ENCODE results near the gene AAMP. TPM values are rescaled to one million over a fixed set of nuclear protein-coding genes. Genes with fewer than 3 reads are reported as not detected.

AAMP gene
- total RNA-seq, 2 experiments from 2014 or later = 45.2 to 51.7 TPM

DNA sequence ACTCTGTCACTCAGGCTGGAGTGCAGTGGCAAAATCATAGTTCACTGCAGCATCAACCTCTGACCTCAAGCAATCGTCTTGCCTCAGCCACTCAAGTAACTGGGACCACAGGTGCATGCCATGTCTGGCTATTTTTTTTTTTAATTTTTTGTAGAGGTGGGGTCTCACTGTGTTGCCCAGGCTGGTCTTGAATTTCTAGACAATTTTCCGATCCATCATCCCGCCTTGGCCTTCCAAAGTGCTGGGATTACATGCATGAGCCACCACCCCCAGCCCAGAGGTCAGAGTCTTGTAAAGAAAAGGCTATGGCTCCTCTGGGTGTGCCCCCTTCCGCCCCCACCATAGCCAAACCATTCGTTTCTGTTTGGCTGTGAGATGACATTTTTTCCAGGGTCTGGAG lies 35.4 kb upstream of the AAMP start:
- no peaks in the 10 kb centered on the region for H3K9me3 Mint-ChIP-seq
- peaks cover 10% of the 10 kb centered on the region for H3K4me1 Mint-ChIP-seq
- no peak overlapping the region for H3K4me3 Mint-ChIP-seq
- H3K27me3 Mint-ChIP-seq = peaks cover 4% of the 10 kb centered on the region
- H3K36me3 Mint-ChIP-seq = no peaks in the 10 kb centered on the region
- no peak overlapping the region for H3K27ac Mint-ChIP-seq
- DNase-seq = no peak
- no peak for ATAC-seq (ENCODE audit: low read depth)
- POLR2A ChIA-PET = no interaction called here

GRCh38 chr2:218301176-218301819 lies 31.4 kb upstream of the AAMP start:
- ATAC-seq (ENCODE audit: low read depth) (peak; percentile 93), DNase-seq (peak; percentile 73)
- no peaks in the 10 kb centered on the region for H3K9me3 Mint-ChIP-seq
- POLR2A ChIA-PET = interaction anchor here (1.7 kb wide), 1 partner anchor 95 kb away, joined by 7 read pairs; no protein-coding TSS in a partner anchor
- no peaks in the 10 kb centered on the region for H3K36me3 Mint-ChIP-seq
- peaks cover 6% of the 10 kb centered on the region for H3K4me1 Mint-ChIP-seq
- H3K27me3 Mint-ChIP-seq = peaks cover 1% of the 10 kb centered on the region
- H3K4me3 Mint-ChIP-seq = no peak overlapping the region
- H3K27ac Mint-ChIP-seq = peak overlapping the region; percentile 70

DNA sequence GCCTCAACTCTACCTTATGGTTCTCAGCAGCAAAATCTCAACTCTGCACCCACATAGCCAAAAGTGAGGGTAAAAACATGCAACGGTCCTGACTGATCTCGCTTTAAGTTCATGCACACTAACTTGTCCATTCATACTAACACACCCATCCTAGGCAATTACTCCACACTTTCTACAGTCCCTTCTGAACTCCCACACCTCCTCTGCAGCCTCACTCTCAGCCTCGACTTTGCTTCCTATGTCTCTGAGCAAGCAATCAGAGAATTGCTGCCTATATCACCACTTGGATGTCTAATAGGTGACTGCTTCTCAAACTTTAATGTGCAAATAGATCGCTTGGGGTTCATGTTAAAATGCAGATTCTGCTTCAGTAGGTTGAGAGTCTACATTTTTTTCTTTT lies 30.2 kb upstream of the AAMP start:
- no peaks in the 10 kb centered on the region for H3K36me3 Mint-ChIP-seq
- no peaks in the 10 kb centered on the region for H3K27me3 Mint-ChIP-seq
- H3K27ac Mint-ChIP-seq = peak overlapping the region; percentile 26
- ATAC-seq (ENCODE audit: low read depth) (no peak), DNase-seq (no peak)
- POLR2A ChIA-PET = no interaction called here
- H3K9me3 Mint-ChIP-seq = no peaks in the 10 kb centered on the region
- no peak overlapping the region for H3K4me3 Mint-ChIP-seq
- H3K4me1 Mint-ChIP-seq = peaks cover 6% of the 10 kb centered on the region

- POLR2A ChIA-PET = no interaction called here
- Mint-ChIP-seq H3K27ac (no peak overlapping the region), H3K4me3 (no peak overlapping the region), H3K4me1 (peaks cover 9% of the 10 kb centered on the region), H3K9me3 (no peaks in the 10 kb centered on the region), H3K36me3 (peaks cover 1% of the 10 kb centered on the region), H3K27me3 (no peaks in the 10 kb centered on the region)
- DNase-seq (no peak), ATAC-seq (ENCODE audit: low read depth) (no peak)
Observed at GRCh38 chr2:218298314-218298875, 28.5 kb upstream of the AAMP start.

DNA sequence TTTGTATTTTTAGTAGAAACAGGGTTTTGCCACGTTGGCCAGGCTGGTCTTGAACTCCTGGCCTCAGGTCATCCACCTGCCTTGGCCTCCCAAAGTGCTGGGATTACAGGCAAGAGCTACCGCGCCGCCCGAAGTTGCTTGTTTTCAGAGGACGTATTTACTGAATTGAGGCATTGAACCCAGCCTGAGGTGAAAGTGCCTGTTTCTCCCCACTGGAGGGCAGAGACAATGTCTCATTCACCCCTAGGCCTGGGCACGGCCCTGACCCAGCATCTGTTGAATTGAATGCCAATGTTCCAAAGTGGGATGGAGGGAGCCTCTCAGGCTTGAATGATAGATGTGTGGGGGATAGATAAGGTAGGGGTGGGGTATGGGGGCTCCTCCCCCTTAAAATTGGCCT lies 26.9 kb upstream of the AAMP start:
- no peaks in the 10 kb centered on the region for H3K27me3 Mint-ChIP-seq
- POLR2A ChIA-PET = interaction anchor here (0.7 to 1.2 kb wide), 2 partner anchors 22 to 104 kb away, joined by 3 to 4 read pairs; no protein-coding TSS in a partner anchor
- H3K27ac Mint-ChIP-seq = no peak overlapping the region

DNA sequence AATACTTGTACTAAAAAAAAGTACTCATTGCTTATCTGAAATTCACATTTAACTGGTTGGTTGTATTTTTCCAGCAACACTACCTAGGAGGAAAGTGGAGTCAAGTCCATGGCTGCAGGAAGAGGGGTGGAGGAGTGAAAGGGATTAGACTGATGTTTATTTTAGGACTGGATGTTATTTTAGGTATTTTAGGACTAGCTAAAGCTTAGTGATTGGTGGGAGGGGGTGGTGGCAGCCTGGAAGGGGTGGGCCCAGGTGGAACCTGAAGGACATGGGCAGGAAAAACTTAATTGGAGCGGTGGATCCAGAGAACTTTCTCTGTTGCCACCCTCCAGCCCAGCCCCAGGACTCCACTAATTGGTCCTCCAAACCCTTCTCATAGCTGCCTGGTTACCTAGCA lies 26.3 kb upstream of the AAMP start:
- H3K4me3 Mint-ChIP-seq = no peak overlapping the region
- peaks cover 1% of the 10 kb centered on the region for H3K36me3 Mint-ChIP-seq
- ATAC-seq (ENCODE audit: low read depth) = no peak
- DNase-seq = no peak
- H3K4me1 Mint-ChIP-seq = peaks cover 14% of the 10 kb centered on the region
- no peaks in the 10 kb centered on the region for H3K9me3 Mint-ChIP-seq
- H3K27me3 Mint-ChIP-seq = no peaks in the 10 kb centered on the region
- POLR2A ChIA-PET = interaction anchor here (1.2 kb wide), 1 partner anchor 104 kb away, joined by 3 read pairs; no protein-coding TSS in a partner anchor
- no peak overlapping the region for H3K27ac Mint-ChIP-seq

More for the DNA sequence above, 26.9 kb upstream of the AAMP start:
- peaks cover 17% of the 10 kb centered on the region for H3K4me1 Mint-ChIP-seq
- no peaks in the 10 kb centered on the region for H3K9me3 Mint-ChIP-seq
- DNase-seq (no peak), ATAC-seq (ENCODE audit: low read depth) (no peak)
- peaks cover 1% of the 10 kb centered on the region for H3K36me3 Mint-ChIP-seq
- no peak overlapping the region for H3K4me3 Mint-ChIP-seq

GRCh38 chr2:218295029-218295428 lies 25.1 kb upstream of the AAMP start:
- DNase-seq (no peak), ATAC-seq (ENCODE audit: low read depth) (no peak)
- Mint-ChIP-seq H3K27me3 (no peaks in the 10 kb centered on the region), H3K36me3 (peaks cover 1% of the 10 kb centered on the region), H3K4me1 (peaks cover 24% of the 10 kb centered on the region), H3K4me3 (no peak overlapping the region), H3K9me3 (no peaks in the 10 kb centered on the region), H3K27ac (peak overlapping the region; percentile 36)
- POLR2A ChIA-PET = no interaction called here

DNA sequence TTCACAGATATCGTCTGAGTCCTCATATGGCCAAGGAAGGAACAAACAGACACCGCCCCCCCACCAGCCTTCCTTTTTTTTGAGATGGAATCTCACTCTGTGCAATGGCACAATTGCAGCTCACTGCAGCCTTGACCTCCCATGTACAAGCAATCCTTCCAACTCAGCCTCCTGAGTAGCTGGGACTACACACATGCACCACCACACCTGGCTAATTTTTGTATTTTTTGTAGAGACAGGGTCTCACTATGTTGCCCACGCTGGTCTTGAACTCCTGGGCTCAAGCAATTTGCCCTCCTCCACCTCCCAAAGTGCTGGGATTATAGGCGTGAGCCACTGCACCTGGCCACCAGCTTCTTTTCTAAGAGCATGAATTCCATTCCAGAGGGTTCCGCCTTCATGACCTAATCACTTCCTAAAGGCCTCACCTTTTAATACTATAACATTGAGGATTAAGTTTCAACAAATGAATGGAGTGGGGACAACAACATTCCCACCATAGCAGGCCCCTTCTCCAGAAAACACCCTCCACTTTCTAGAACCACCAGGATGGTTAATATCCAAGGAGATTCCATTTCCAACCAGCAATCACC lies 24.6 kb upstream of the AAMP start:
- POLR2A ChIA-PET = interaction anchor here (0.6 kb wide), 1 partner anchor 59 kb away, joined by 3 read pairs; no protein-coding TSS in a partner anchor
- no peak for ATAC-seq (ENCODE audit: low read depth)
- no peak for DNase-seq
- no peaks in the 10 kb centered on the region for H3K9me3 Mint-ChIP-seq
- peaks cover 29% of the 10 kb centered on the region for H3K4me1 Mint-ChIP-seq
- H3K36me3 Mint-ChIP-seq = peaks cover 1% of the 10 kb centered on the region
- H3K4me3 Mint-ChIP-seq = no peak overlapping the region
- no peak overlapping the region for H3K27ac Mint-ChIP-seq
- H3K27me3 Mint-ChIP-seq = no peaks in the 10 kb centered on the region

DNA sequence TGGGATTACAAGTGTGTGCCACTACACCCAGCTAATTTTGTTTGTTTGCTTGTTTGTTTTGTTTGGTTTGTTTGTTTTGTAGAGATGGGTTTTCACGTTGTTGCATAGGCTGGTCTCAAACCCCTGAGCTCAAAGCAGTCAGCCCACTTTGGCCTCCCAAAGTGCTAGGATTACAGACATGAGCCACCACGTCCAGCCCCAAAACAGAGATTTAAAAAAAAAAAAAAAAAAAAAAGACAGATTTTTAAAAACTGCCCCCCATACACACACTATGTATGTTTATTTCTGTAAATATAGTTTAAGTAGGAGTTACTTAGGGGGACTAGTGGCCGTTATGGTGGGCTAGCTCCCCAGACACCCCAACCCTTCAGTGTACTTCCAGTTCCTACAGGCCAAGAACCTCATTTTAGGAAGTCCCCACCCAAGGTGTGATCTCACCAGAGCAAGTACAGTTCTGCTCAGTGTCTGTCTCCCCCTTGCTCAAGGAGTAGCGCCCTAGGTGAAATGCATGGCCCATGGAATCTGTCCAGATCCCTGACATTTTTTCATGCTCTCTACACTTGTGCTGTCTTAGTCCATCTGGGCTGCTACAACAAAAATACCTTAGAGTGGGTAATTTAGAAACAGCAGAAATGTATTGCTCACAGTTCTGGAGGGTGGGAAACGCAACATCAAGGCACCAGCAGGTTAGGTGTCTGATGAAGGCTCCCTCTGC lies 23.9 kb upstream of the AAMP start:
- Mint-ChIP-seq H3K27me3 (no peaks in the 10 kb centered on the region), H3K4me1 (peaks cover 31% of the 10 kb centered on the region), H3K4me3 (no peak overlapping the region), H3K27ac (no peak overlapping the region), H3K36me3 (peaks cover 1% of the 10 kb centered on the region), H3K9me3 (no peaks in the 10 kb centered on the region)
- POLR2A ChIA-PET = interaction anchor here (0.6 to 0.7 kb wide), 6 partner anchors 11 to 325 kb away, joined by 3 to 7 read pairs (median 4); partner anchors contain the start of gene AAMP
- no peak for DNase-seq
- no peak for ATAC-seq (ENCODE audit: low read depth)

GRCh38 chr2:218292048-218293014 lies 22.4 kb upstream of the AAMP start, which contains the start of gene TMBIM1:
TSS of gene TMBIM1 (minus strand) at chr2:218292503. CDS start at chr2:218282141, 10,362 bp downstream.
- peaks cover 41% of the 10 kb centered on the region for H3K4me1 Mint-ChIP-seq
- peak; percentile 94 for DNase-seq
- H3K27me3 Mint-ChIP-seq = no peaks in the 10 kb centered on the region
- POLR2A ChIA-PET = interaction anchor here (0.6 to 2.2 kb wide), 3 partner anchors 19 to 348 kb away, joined by 4 to 7 read pairs (median 4); no protein-coding TSS in a partner anchor
- peak; percentile 86 for ATAC-seq (ENCODE audit: low read depth)
- H3K27ac Mint-ChIP-seq = peak within 1 kb of the TSS; percentile 93
- H3K9me3 Mint-ChIP-seq = no peaks in the 10 kb centered on the region
- H3K4me3 Mint-ChIP-seq = peak within 1 kb of the TSS; percentile 93
- H3K36me3 Mint-ChIP-seq = peaks cover 1% of the 10 kb centered on the region

DNA sequence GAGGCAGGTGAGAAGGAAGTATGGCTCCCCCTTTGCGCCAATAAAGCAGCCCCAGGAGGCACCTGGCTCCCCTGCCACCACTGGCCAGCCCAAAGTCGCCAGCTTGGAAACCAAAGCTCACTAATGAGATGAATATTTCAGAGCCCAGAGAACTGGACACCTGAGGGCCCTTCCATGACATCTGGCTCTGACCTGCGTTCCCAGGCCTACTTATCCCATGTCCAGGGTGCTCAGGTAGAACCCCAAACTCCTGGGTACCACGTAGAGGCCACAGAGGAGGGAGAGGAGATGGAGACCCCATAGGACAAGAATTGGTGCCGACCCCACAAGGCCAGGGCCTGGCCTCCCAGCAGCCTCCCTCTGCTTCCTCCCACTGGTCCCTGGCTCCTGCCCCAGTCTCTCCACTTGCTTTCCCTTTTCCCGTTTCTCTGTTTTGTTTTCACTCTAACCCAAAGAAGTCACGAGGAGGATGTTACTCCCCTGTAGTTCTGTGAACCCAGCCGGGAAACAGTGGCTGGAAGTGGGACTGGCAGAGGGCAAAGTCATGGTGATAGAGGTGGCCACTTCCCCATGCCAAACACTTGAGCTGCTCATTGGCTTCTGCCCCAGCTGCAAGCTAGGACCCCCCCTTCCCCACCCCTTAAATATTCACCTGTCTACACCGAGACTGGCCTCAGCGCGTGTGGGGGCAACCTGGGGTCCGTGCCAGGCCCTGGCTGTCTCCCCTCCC lies 21.5 kb upstream of the AAMP start:
- DNase-seq (no peak), ATAC-seq (ENCODE audit: low read depth) (no peak)
- Mint-ChIP-seq H3K4me3 (peak overlapping the region; percentile 93), H3K27me3 (no peaks in the 10 kb centered on the region), H3K27ac (peak overlapping the region; percentile 93), H3K4me1 (peaks cover 49% of the 10 kb centered on the region), H3K9me3 (no peaks in the 10 kb centered on the region), H3K36me3 (peaks cover 3% of the 10 kb centered on the region)
- POLR2A ChIA-PET = interaction anchor here (1.1 to 2.2 kb wide), 9 partner anchors 11 to 108 kb away, joined by 3 to 9 read pairs (median 4); partner anchors contain the start of genes AAMP, CTDSP1 and PNKD

All from activated naive CD8-positive, alpha-beta T cell treated with anti-CD3 and anti-CD28 coated beads, Interleukin-2, amount 10 ng/mL, durations not matched to agents 7 days and 5 days (primary cell).